Activated effector memory CD4-positive, alpha-beta T cell treated with Interleukin-2 at 50 U/mL for 16 hours (primary cell): ENCODE measurements around the gene RPN2.

ENCODE experiments used
- DNase-seq: peaks from one replicate; pipeline ENCODE4 v3.0.0-alpha.2; 2020

The RPN2 gene

DNA sequence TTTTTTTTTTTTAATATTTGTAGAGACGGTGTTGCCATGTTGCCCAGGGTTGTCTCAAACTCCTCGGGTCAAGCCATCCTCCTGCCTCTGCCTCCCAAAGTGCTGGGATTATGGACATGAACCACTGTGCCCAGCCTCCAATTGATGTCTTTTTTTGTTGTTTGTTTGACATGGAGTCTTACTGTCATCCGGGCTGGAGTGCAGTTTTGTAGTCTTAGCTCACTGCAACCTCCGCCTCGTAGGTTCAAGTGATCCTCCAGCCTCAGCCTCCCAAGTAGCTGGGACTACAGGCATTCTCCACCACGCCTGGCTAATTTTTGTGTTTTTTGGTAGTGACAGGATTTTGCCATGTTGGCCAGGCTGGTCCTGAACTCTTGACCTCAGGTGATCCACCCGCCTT is 9.7 kb downstream of the RPN2 start:
- no peak for DNase-seq

DNA sequence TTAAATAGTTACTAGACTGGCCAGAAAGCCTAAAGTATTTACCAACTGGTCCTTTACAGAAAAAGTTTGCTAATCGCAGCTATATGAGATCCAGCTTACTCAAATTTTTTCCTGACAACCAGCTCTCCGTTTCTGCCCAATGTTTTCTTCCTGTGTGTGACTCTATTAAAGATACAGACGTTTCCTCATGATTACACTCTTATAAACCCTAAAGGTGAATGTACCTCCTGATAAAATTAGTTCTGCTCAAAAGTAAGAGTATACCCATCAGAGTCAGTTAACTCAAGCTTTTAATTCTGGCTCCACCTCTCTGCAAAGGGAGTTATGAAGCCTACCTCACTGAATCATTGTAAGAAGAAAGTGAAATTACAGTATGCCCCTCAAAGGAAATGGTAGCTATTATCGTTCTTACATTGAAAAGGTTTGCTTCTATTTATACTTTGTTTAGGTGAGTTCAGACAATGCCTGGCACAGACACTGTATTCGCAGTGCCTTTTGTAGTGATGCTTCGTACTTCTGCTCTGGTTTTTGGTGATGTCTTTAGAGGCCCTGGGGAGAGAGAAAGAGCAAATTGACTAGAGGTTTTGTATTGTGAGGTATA is 10.4 kb downstream of the RPN2 start:
- DNase-seq: no peak

DNA sequence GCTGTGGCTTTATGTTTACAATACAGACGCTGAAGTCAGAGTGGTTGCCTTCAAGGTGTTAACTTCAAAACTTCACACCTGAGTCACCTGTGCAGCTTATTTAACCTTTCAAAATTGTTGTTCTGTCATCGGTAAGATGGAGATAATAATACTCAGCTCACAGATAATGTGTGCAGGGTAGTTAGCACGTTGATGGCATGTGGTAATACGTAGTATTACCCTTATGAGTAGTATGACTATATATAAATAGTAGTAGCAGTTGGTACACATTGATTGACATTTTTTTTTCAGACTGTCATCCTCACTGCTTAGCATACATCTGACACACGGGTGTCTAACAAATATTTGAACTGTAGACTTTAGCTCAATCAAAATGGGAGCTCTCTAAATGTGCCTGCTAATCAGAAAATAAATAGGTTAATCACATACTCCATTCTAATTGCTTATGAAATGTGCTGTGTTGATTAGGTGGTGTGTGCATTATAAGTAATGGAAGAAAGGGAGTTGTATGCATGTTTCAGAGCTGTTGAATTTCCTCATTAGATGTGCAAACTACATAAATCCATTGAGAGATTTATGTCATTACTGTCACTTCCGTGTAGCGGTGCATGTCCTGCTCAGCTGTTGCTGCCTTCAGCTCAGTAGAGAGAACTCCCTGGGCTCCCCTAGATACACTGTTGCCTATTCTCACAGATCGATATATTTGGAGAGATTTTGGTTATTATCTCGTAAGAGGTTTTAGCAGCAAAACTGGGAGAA is 11.4 kb downstream of the RPN2 start:
- DNase-seq: no peak

DNA sequence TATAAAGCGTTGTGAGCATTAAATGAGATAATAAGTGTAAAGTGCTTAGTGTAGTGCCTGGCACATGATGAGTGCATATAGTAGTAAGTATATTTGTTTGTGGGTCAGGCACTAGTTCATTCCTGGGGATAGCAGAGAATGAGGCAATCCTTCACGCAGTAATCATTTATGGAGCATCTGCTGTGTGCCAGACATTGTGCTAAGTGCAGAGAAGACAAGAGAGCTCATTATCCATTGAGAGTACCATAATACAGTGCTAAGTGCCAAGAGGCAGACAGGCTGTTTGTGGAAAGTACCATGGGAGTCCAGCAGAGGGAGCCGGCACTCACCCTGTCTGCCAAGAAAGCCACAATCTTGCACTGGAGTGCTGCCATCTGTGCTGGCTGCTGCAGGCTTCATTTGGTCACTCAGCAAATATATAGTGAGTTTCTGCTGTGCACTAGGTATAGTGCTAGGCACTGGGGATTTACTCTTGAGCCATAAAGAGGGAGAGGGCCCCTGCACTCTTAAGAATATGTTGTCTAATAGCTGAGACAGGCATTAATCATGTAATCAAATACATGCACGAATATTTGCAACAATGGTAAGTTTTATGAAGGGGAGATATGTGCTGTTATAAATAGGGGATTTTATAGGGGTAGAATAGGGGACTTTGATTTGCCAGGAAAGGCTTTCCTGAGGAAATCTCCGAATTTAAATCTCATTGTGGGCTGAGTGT is 13.2 kb downstream of the RPN2 start:
- peak; percentile 56 for DNase-seq

GRCh38 chr20:37193226-37193625 is 14.1 kb downstream of the RPN2 start:
- DNase-seq: no peak

GRCh38 chr20:37193821-37194220 is 14.7 kb downstream of the RPN2 start:
- DNase-seq: no peak

- DNase-seq: no peak
Observed at GRCh38 chr20:37194621-37195417, 15.7 kb downstream of the RPN2 start.

GRCh38 chr20:37198932-37199660 is 20.0 kb downstream of the RPN2 start:
- no peak for DNase-seq

DNA sequence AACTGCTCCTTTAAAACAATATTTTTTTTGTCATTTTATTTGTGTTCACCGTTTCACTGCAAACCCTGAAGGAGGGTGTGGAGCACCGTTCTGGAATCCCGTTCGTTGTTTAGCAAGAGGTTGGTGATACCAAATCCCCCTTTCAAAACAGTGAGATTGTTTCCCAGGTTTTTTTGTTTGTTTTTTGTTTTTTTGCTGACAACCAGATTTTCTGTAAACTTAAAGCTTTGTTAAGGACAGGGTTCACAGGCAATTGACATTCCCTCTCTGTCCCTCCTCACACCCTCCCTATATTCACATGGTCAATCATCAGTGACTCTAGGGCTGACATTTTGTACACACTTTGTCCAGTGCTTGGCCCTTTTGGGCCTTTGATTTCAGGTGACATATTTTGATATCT is 21.2 kb downstream of the RPN2 start:
- DNase-seq: no peak

- no peak for DNase-seq
Observed at GRCh38 chr20:37200926-37201826, 22.0 kb downstream of the RPN2 start.

DNA sequence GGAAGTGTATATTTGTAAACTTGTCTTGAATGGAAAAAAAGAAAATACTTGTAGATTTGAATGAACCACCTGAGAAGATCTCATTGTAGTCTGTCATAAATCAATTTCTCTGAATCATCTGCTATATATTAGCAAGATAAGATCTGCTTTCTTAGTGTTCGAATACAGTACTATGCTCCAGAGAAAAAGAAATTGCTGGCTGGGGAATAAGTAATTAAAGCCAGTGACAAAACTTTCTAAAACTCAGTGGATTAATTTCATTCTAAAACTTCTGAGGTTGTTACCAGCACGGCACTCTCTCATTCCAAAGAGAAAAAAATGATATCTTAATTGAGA is 22.7 kb downstream of the RPN2 start:
- no peak for DNase-seq

- no peak for DNase-seq
Observed at GRCh38 chr20:37202267-37202943, 23.3 kb downstream of the RPN2 start.

GRCh38 chr20:37204056-37204455 is 24.9 kb downstream of the RPN2 start:
- DNase-seq: no peak

- no peak for DNase-seq
Observed at GRCh38 chr20:37205130-37205529, 26.0 kb downstream of the RPN2 start.

GRCh38 chr20:37205794-37206193 is 26.7 kb downstream of the RPN2 start:
- DNase-seq: no peak

DNA sequence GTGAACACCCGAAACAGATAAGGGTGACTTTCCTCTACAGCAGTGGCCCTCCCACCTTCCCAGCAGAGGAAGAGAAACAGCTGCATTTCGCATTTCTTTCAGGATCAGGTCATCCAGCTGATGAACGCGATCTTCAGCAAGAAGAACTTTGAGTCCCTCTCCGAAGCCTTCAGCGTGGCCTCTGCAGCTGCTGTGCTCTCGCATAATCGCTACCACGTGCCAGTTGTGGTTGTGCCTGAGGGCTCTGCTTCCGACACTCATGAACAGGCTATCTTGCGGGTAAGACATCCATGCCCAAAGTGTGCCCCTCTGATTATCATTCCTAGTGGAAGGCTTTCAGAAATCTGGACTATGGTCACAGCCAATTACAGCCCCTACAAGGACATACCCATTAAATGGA is 28.0 kb downstream of the RPN2 start:
- no peak for DNase-seq

GRCh38 chr20:37209193-37209592 is 30.1 kb downstream of the RPN2 start:
- DNase-seq: no peak

- no peak for DNase-seq
Observed at GRCh38 chr20:37209661-37210314, 30.7 kb downstream of the RPN2 start.

DNA sequence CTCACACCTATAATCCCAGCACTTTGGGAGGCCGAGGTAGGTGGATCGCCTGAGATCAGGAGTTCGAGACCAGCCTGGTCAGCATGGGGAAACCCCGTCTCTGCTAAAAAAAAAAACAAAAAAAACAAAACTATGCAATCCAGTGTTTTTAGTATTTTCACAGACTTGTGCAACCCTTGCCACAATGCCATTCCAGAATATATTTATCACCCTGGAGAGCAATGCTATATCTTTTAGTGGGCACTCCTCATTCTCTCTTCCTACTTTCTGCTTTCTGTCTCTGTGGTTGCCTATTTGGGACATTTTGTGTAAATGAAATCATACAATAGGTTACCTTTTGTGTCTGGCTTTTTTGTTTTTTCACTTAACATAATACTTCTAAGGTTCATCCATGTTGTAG is 39.3 kb downstream of the RPN2 start:
- DNase-seq: no peak

DNA sequence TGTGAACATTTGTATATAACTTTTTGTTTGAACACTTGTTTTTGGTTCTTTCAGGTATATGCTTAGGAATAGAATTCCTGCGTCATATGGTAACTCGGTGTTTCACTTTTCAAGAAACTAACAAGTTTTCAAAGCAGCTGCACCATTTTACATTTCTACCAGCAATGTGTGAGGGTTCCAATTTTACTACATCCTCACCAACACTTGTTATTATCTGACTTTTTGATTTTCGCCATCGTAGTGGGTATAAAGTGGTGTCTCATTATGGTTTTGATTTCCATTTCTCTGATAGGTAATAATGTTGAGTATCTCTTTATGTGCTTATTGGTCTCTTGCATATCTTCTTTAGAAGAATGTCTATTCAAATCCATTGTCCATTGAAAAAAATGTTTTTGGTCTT is 39.8 kb downstream of the RPN2 start:
- DNase-seq: no peak
